Caco-2 (cell line): ENCODE measurements around the gene TULP1. TPM values are rescaled to one million over a fixed set of nuclear protein-coding genes. Genes with fewer than 3 reads are reported as not detected.

Source experiments
- BruUV-seq: library from RNA; stranded (reverse); fragments of 400-500 nt; replicated peaks from 2 replicates; lab custom pipeline; 2021; lab: Mats Ljungman, UMichigan
- CTCF ChIA-PET: fragments of 300-600 bp; sonication (Branson Sonifier 250); formaldehyde crosslinking; loops from one replicate; lab custom pipeline; 2022; ENCODE audit warnings: antibody characterized with exemption; lab: Charles Lee
- POLR2A ChIA-PET: fragments of 300-600 bp; sonication (Branson Sonifier 250); formaldehyde crosslinking; loops from one replicate; lab custom pipeline; 2022; ENCODE audit warnings: antibody characterized with exemption; lab: Charles Lee
- DNase-seq, 2 experiments: peaks; one replicate each; pipeline versions ENCODE4 v3.0.0 to v3.0.0-alpha.2; 2020 to 2022
- H3K27me3 ChIP-seq: replicated peaks from 2 replicates; pipeline ENCODE4 v1.6.0; 2011; ENCODE audit warnings: low read length; ENCODE audit not compliant: control insufficient read depth, insufficient read depth
- H3K36me3 ChIP-seq: 2 replicates; pipeline ENCODE4 v1.5.1; 2011; ENCODE audit warnings: low read length; ENCODE audit not compliant: control insufficient read depth, insufficient read depth
- H3K4me1 ChIP-seq: fragments of 250-450 bp; sonication (Bioruptor Pico); 2 replicates; pipeline ENCODE4 v1.5.1; 2020; ENCODE audit warnings: mild to moderate bottlenecking
- H3K4me3 ChIP-seq: 2 replicates; pipeline ENCODE4 v1.5.1; 2011; ENCODE audit warnings: low read depth, mild to moderate bottlenecking, control low read depth, low read length
- H3K9me3 ChIP-seq: fragments of 250-450 bp; sonication (Bioruptor Pico); 2 replicates; pipeline ENCODE4 v1.5.1; 2020; ENCODE audit warnings: mild to moderate bottlenecking, moderate library complexity
- H3K27ac Mint-ChIP-seq: one replicate; pipeline ENCODE4 v1.8.0; 2022; ENCODE audit warnings: mixed read lengths; ENCODE audit not compliant: unreplicated experiment
- H3K27me3 Mint-ChIP-seq: one replicate; pipeline ENCODE4 v1.8.0; 2022; ENCODE audit warnings: mixed read lengths; ENCODE audit not compliant: insufficient read depth, unreplicated experiment
- H3K36me3 Mint-ChIP-seq: one replicate; pipeline ENCODE4 v1.8.0; 2022; ENCODE audit warnings: mild to moderate bottlenecking, mixed read lengths; ENCODE audit not compliant: insufficient read depth, unreplicated experiment
- H3K4me1 Mint-ChIP-seq: one replicate; pipeline ENCODE4 v1.8.0; 2022; ENCODE audit warnings: low read depth, mixed read lengths; ENCODE audit not compliant: unreplicated experiment
- H3K4me3 Mint-ChIP-seq: one replicate; pipeline ENCODE4 v1.8.0; 2022; ENCODE audit warnings: mild to moderate bottlenecking, moderate library complexity, mixed read lengths; ENCODE audit not compliant: unreplicated experiment
- H3K9me3 Mint-ChIP-seq: one replicate; pipeline ENCODE4 v1.8.0; 2022; ENCODE audit warnings: mixed read lengths; ENCODE audit not compliant: unreplicated experiment
- CTCF ChIP-seq, 2 experiments: fragments of 200-600 bp in 1 of 2; IDR thresholded peaks; 1 replicate in 1 of 2; 2 replicates in 1 of 2; pipeline versions ENCODE4 v1.5.1 to v1.8.0; 2011 to 2022; ENCODE audit warnings: antibody characterized with exemption in 1 of 2, control low read depth in 1 of 2, inconsistent platforms in 1 of 2, low read depth in 1 of 2, low read length in 1 of 2, mild to moderate bottlenecking in 1 of 2, moderate library complexity in 1 of 2; ENCODE audit not compliant: insufficient read depth in 1 of 2, severe bottlenecking in 1 of 2, unreplicated experiment in 1 of 2
- intact Hi-C: fragments of 100-400 bp; cut with micrococcal nuclease; formaldehyde crosslinking; loops from one replicate; pipeline ENCODE4 v1.10.0; 2022; ENCODE audit not compliant: unreplicated experiment
- total RNA-seq: library from RNA; stranded (reverse); gene quantifications from 2 replicates; pipeline ENCODE4 v1.2.3, GENCODE V29; 2022

TULP1 gene
- total RNA-seq, 1 experiment from 2014 or later: not detected

- TSS peak; percentile 40 for BruUV-seq
- POLR2A ChIA-PET: interaction anchor here (2.0 to 2.6 kb wide), 3 partner anchors 9 to 177 kb away, joined by 5 to 23 read pairs (median 18); no protein-coding TSS in a partner anchor
Measured at GRCh38 chr6:35495258-35496035, 17.2 kb downstream of the TULP1 start.

DNA sequence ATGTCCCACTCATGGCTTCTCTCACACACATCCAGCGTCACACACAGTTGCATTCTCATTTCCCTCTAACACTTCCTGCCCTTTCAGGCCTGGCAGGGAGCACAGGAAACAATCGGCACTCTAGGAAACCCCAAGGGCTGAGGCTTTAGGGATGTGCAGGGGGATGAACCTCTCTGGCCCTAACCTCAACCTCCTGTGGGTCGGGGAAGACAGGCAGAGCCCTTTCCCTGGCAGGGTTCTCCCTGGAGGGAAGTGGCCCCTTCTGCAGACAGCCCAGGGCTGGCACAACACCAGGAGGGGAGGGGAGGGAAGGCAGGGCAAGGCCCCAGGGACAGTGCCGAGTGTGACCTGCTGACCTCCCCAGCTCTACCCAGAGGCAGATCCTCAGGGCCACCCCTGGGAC, 18.5 kb downstream of the TULP1 start:
- H3K4me3 ChIP-seq: no peak overlapping the region
- TF ChIP-seq CTCF (IDR thresholded peaks at IDR 0.05; ENCODE audit: insufficient read depth in 1 of 2, low read depth in 1 of 2, low read length in 1 of 2, severe bottlenecking in 1 of 2, unreplicated experiment in 1 of 2): no peak
- H3K4me3 Mint-ChIP-seq: no peak overlapping the region
- ChIA-PET CTCF (no interaction called here), POLR2A (interaction anchor here (0.6 kb wide), 1 partner anchor 25 kb away, joined by 3 read pairs; no protein-coding TSS in a partner anchor)
- H3K4me1 ChIP-seq: peaks cover 72% of the 10 kb centered on the region
- no TSS peak for BruUV-seq
- no peaks in the 10 kb centered on the region for H3K36me3 ChIP-seq
- H3K27me3 ChIP-seq: no peaks in the 10 kb centered on the region
- DNase-seq: no peak
- H3K36me3 Mint-ChIP-seq: peaks cover 7% of the 10 kb centered on the region
- no peaks in the 10 kb centered on the region for H3K27me3 Mint-ChIP-seq
- no peak overlapping the region for H3K27ac Mint-ChIP-seq
- intact Hi-C loops: no loop called here
- no peaks in the 10 kb centered on the region for H3K9me3 ChIP-seq
- peaks cover 37% of the 10 kb centered on the region for H3K4me1 Mint-ChIP-seq
- H3K9me3 Mint-ChIP-seq: no peaks in the 10 kb centered on the region

More at GRCh38 chr6:35495258-35496035, 17.2 kb downstream of the TULP1 start:
- intact Hi-C loops: no loop called here
- peaks cover 34% of the 10 kb centered on the region for H3K4me1 Mint-ChIP-seq
- no peak for DNase-seq
- H3K27ac Mint-ChIP-seq: peak overlapping the region; percentile 67
- H3K27me3 Mint-ChIP-seq: no peaks in the 10 kb centered on the region
- CTCF ChIA-PET: interaction anchor here (0.6 to 1.3 kb wide), 3 partner anchors 9 to 80 kb away, joined by 3 to 9 read pairs (median 3); no protein-coding TSS in a partner anchor
- no peak for TF ChIP-seq CTCF (IDR thresholded peaks at IDR 0.05; ENCODE audit: insufficient read depth in 1 of 2, low read depth in 1 of 2, low read length in 1 of 2, severe bottlenecking in 1 of 2, unreplicated experiment in 1 of 2)
- no peaks in the 10 kb centered on the region for H3K9me3 Mint-ChIP-seq
- Histone ChIP-seq H3K4me3 (peak overlapping the region; percentile 91), H3K36me3 (no peaks in the 10 kb centered on the region; the same call in 1 of the 2 replicates), H3K4me1 (peaks cover 64% of the 10 kb centered on the region), H3K27me3 (no peaks in the 10 kb centered on the region), H3K9me3 (no peaks in the 10 kb centered on the region)
- peaks cover 7% of the 10 kb centered on the region for H3K36me3 Mint-ChIP-seq
- peak overlapping the region; percentile 74 for H3K4me3 Mint-ChIP-seq

DNA sequence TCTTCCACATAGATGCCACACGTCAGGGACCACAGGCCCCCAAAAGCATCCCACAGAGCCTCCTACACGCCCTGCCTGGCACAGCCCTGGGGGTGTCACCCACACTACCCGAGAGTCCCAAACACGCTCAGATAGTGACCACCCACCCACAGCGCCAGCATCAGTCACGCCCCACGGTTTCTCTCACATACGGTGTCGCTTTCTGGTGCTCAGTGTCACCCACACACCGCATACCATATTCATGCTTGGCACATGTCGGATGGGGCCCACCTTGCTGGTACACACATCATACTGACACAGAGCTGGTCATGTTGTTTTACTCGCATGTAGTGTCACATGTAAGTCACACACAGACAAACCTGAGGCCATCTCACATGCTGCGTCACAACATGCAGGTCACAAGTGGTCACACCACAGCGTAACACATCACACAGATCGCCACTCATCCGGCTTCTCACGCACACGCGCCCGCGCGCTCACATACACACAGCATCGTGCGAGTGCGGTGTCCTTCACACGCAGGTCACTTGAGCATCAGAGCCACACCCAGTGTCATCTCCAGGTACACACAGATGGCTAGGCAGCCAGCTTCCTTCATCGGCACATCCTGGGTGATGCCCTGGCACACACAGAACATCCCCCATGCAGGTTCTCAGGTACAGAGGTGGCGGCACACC, 19.3 kb downstream of the TULP1 start:
- TF ChIP-seq CTCF (IDR thresholded peaks at IDR 0.05; ENCODE audit: insufficient read depth in 1 of 2, low read depth in 1 of 2, low read length in 1 of 2, severe bottlenecking in 1 of 2, unreplicated experiment in 1 of 2): no peak
- Histone ChIP-seq H3K4me3 (no peak overlapping the region), H3K36me3 (no peaks in the 10 kb centered on the region), H3K27me3 (no peaks in the 10 kb centered on the region), H3K4me1 (peaks cover 72% of the 10 kb centered on the region), H3K9me3 (no peaks in the 10 kb centered on the region)
- DNase-seq: no peak
- no TSS peak for BruUV-seq
- Mint-ChIP-seq H3K4me3 (peak overlapping the region; percentile 20), H3K27ac (peak overlapping the region; percentile 50), H3K27me3 (no peaks in the 10 kb centered on the region), H3K9me3 (no peaks in the 10 kb centered on the region), H3K4me1 (peaks cover 38% of the 10 kb centered on the region), H3K36me3 (peaks cover 9% of the 10 kb centered on the region)
- POLR2A ChIA-PET: no interaction called here
- intact Hi-C loops: no loop called here
- CTCF ChIA-PET: no interaction called here
